Uterus (tissue), 4 donors: ENCODE results near the gene RASL12. TPM values are rescaled to one million over a fixed set of nuclear protein-coding genes. Genes with fewer than 3 reads are reported as not detected.

Experiments used
- DNase-seq, 2 donors: peaks; one replicate each; pipeline ENCODE4 v3.0.0-alpha.2; 2019 to 2020
- H3K27ac ChIP-seq, 2 donors: fragments of 200-600 bp; sonication (generic); 1 replicate in 1 of 2; 2 replicates in 1 of 2; pipeline ENCODE4 v1.5.1; 2016 to 2018
- H3K27me3 ChIP-seq, 2 donors: fragments of 200-600 bp; sonication (generic); one replicate each; pipeline ENCODE4 v1.5.1; 2018 to 2019; ENCODE audit warnings: control low read depth in 1 of 2
- H3K36me3 ChIP-seq, 2 donors: fragments of 200-600 bp; sonication (generic); one replicate each; pipeline ENCODE4 v1.5.1; 2019; ENCODE audit warnings: control low read depth in 1 of 2
- H3K4me1 ChIP-seq, 2 donors: fragments of 200-600 bp; sonication (generic); one replicate each; pipeline ENCODE4 v1.5.1; 2018 to 2019; ENCODE audit warnings: control low read depth in 1 of 2
- H3K4me3 ChIP-seq, 2 donors: fragments of 200-600 bp; sonication (generic); 1 replicate in 1 of 2; 2 replicates in 1 of 2; pipeline ENCODE4 v1.5.1; 2018 to 2019; ENCODE audit warnings: mild to moderate bottlenecking in 1 of 2
- H3K9me3 ChIP-seq, 2 donors: fragments of 200-600 bp; sonication (generic); one replicate each; pipeline ENCODE4 v1.5.1; 2019; ENCODE audit warnings: control low read depth in 1 of 2
- CTCF ChIP-seq, 4 experiments: fragments of 200-600 bp in 2 of 4; fragments of 450-650 bp in 2 of 4; sonication (generic) in 2 of 4; IDR thresholded peaks; one replicate each; pipeline ENCODE4 v1.5.1; 2016 to 2019; ENCODE audit warnings: antibody characterized with exemption in 4 of 4, mild to moderate bottlenecking in 2 of 4, moderate library complexity in 1 of 4
- POLR2A ChIP-seq, 2 donors: fragments of 450-650 bp; IDR thresholded peaks; one replicate each; pipeline ENCODE4 v1.6.1; 2016; ENCODE audit warnings: antibody characterized with exemption in 2 of 2, mild to moderate bottlenecking in 1 of 2, moderate library complexity in 1 of 2
- intact Hi-C: fragments of 100-400 bp; cut with DNase I; formaldehyde crosslinking; loops from one replicate; pipeline ENCODE4 v1.15.1; 2023; ENCODE audit warnings: low total_unique reads
- total RNA-seq, 4 donors: library from RNA; depleted of rRNA in 3 of 4; stranded (reverse); fragments of >200 nt in 3 of 4; gene quantifications; one replicate each; pipeline versions ENCODE4 v1.1.0 to v1.2.4, GENCODE V29; 2014 to 2023
- donor health status: DM: yes; HTN: yes; CAD: no.

RASL12 gene
- total RNA-seq, 4 donors from 2014 or later: 65.3 to 116 (median 76.6) TPM

GRCh38 chr15:65072027-65072426 is 4.2 kb upstream of the RASL12 start:
- DNase-seq: peak; percentile 56 to 68
- H3K27me3 ChIP-seq: no peaks in the 10 kb centered on the region
- peaks cover 7 to 38% of the 10 kb centered on the region in 2 donors for H3K4me1 ChIP-seq
- H3K9me3 ChIP-seq: no peaks in the 10 kb centered on the region
- no peaks in the 10 kb centered on the region for H3K36me3 ChIP-seq
- TF ChIP-seq CTCF (IDR thresholded peaks at IDR 0.05) (no peak), POLR2A (IDR thresholded peaks at IDR 0.05) (no peak)
- intact Hi-C loops: no loop called here
- peak overlapping the region; percentile 80 to 98 for H3K27ac ChIP-seq
- H3K4me3 ChIP-seq: no peak overlapping the region

GRCh38 chr15:65071381-65071811 is 3.6 kb upstream of the RASL12 start:
- Histone ChIP-seq H3K36me3 (no peaks in the 10 kb centered on the region), H3K9me3 (no peaks in the 10 kb centered on the region), H3K4me3 (no peak overlapping the region), H3K27me3 (no peaks in the 10 kb centered on the region), H3K4me1 (peaks cover 7 to 32% of the 10 kb centered on the region in 2 donors), H3K27ac (peak overlapping the region; percentile 80 to 98)
- intact Hi-C loops: no loop called here
- peak; percentile 86 to 89 for DNase-seq
- TF ChIP-seq POLR2A (IDR thresholded peaks at IDR 0.05) (no peak), CTCF (IDR thresholded peaks at IDR 0.05) (no peak)

DNA sequence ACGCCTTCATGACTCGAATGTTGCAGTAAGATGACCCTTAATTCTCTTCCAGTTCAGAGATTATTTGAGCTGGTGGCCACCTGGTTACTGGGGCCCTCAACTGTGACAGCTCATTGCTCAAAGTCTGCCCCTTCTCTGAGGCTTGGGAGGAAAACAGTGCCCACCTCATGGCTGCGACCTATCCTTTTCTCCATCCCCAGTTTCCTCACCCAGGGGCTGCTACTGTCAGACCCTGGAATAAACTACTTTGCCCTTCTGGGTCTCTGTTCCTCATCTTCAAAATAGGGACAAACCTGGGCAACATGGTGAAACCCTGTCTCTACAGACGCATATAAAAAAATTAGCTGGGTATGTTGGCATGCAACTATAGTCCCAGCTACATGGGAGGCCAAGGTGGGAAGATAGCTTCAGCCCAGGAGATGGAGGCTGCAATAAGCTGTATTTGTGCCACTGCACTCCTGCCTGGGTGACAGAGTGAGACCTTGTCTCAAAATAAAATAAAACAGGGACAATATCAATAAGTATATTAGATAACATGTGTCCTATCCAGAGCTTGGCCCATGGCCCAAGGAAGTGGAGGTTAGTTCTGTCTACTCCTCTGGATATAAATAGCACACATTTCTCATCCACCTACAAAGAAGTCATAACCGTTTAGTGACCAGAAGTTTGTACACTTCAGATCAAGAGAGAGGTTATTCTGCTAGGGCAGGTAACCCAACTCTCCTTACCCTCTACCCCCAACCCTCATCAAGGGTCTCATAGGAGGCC is 2.2 kb upstream of the RASL12 start:
- DNase-seq: no peak
- intact Hi-C loops: no loop called here
- no peak for TF ChIP-seq CTCF (IDR thresholded peaks at IDR 0.05)
- no peak for TF ChIP-seq POLR2A (IDR thresholded peaks at IDR 0.05)
- no peaks in the 10 kb centered on the region for H3K27me3 ChIP-seq
- peaks cover 16 to 31% of the 10 kb centered on the region in 2 donors for H3K4me1 ChIP-seq
- no peaks in the 10 kb centered on the region for H3K9me3 ChIP-seq
- H3K27ac ChIP-seq: peak overlapping the region; percentile 80 to 98
- no peak overlapping the region for H3K4me3 ChIP-seq
- no peaks in the 10 kb centered on the region for H3K36me3 ChIP-seq

DNA sequence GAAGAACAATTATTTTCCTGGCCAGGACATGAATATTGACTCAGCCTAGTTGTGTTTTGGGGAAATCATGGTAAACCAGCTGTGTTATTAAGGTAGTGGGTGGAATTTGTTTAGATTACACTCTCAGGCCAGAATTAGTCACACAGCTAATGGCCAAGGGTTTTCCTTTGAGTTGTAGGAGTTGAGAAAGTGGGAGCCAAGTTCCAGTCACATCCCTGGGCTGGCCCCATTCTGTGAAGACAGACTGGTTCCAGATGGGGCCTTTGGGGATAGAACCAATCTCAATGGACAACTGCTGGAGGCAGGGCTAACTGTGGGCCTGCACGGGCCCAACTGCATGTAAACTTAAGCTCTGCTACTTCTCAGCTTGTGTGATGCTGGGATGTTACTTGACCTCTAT is 1.4 kb upstream of the RASL12 start:
- intact Hi-C loops: no loop called here
- Histone ChIP-seq H3K4me1 (peaks cover 16 to 31% of the 10 kb centered on the region in 2 donors), H3K9me3 (no peaks in the 10 kb centered on the region), H3K27ac (peak overlapping the region; percentile 80 to 98), H3K36me3 (no peaks in the 10 kb centered on the region), H3K27me3 (no peaks in the 10 kb centered on the region), H3K4me3 (no peak overlapping the region)
- DNase-seq: peak; percentile 83 to 86
- TF ChIP-seq CTCF (IDR thresholded peaks at IDR 0.05) (no peak), POLR2A (IDR thresholded peaks at IDR 0.05) (no peak)

GRCh38 chr15:65068403-65068788 is 605 bp upstream of the RASL12 start:
- Histone ChIP-seq H3K27ac (peak overlapping the region; percentile 80 to 98), H3K4me3 (peak overlapping the region; percentile 43 to 58), H3K9me3 (no peaks in the 10 kb centered on the region), H3K27me3 (no peaks in the 10 kb centered on the region), H3K36me3 (no peaks in the 10 kb centered on the region), H3K4me1 (peaks cover 16 to 31% of the 10 kb centered on the region in 2 donors)
- TF ChIP-seq CTCF (IDR thresholded peaks at IDR 0.05): no peak
- TF ChIP-seq POLR2A (IDR thresholded peaks at IDR 0.05): no peak
- no peak for DNase-seq
- intact Hi-C loops: no loop called here
